AG10803 (cell line): ENCODE results near the gene DLG2.

ENCODE experiments used
- DNase-seq: peaks from one replicate; pipeline ENCODE4 v3.0.0; 2010; ENCODE audit warnings: low read depth
- H3K4me3 ChIP-seq: 2 replicates; pipeline ENCODE4 v1.5.1; 2011; ENCODE audit warnings: mild to moderate bottlenecking, low read length, control low read depth
- TF ChIP-seq, protein P1 (sequence below): conservative IDR thresholded peaks from 2 replicates; pipeline ENCODE4 v1.5.1; 2011; ENCODE audit warnings: mild to moderate bottlenecking, low read length, control low read depth, inconsistent platforms

The DLG2 gene

DNA sequence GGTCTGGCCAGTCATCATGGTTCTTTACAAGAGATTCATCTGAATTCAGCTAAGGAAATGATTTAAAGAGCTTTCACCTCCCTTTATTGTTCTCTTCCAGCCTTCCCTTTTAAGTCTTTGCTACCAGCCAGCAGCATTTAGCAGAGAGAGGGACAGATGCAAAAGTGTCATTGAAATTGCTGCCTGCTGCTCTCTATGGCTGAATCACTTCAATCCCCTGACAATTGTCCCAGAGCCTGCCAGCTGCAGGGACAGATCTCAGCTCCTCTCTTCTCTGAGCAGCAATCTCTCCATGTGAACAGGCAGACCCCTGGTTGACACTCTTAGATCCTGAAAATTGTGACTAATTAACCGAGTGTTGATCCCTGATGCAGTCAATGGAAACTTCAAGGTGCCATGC is 1524.0 kb downstream of the DLG2 start:
- TF ChIP-seq, protein P1, sequence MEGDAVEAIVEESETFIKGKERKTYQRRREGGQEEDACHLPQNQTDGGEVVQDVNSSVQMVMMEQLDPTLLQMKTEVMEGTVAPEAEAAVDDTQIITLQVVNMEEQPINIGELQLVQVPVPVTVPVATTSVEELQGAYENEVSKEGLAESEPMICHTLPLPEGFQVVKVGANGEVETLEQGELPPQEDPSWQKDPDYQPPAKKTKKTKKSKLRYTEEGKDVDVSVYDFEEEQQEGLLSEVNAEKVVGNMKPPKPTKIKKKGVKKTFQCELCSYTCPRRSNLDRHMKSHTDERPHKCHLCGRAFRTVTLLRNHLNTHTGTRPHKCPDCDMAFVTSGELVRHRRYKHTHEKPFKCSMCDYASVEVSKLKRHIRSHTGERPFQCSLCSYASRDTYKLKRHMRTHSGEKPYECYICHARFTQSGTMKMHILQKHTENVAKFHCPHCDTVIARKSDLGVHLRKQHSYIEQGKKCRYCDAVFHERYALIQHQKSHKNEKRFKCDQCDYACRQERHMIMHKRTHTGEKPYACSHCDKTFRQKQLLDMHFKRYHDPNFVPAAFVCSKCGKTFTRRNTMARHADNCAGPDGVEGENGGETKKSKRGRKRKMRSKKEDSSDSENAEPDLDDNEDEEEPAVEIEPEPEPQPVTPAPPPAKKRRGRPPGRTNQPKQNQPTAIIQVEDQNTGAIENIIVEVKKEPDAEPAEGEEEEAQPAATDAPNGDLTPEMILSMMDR, result no peak
- H3K4me3 ChIP-seq, result no peak overlapping the region
- DNase-seq, result no peak

DNA sequence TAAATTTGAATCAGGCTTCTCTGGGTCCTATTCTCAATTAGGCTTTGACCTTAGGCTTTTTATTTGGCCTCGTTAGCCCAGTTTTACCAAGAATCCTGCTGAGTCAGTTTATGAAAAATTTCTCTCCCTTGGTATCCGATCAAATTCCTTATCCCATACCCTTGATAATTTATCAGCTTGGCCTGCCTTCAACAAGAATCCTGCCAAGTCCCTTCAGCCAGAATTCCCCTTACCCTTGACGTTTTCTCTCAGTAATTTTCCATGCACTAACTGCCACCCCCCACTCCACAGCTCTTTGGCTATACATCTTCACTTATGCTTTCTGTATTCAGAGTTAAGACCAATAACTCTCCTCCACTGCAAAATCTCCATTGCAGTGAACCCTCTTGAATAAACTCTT is 1530.0 kb downstream of the DLG2 start:
- no peak for DNase-seq
- no peak overlapping the region for H3K4me3 ChIP-seq
- TF ChIP-seq, protein P1, result no peak

DNA sequence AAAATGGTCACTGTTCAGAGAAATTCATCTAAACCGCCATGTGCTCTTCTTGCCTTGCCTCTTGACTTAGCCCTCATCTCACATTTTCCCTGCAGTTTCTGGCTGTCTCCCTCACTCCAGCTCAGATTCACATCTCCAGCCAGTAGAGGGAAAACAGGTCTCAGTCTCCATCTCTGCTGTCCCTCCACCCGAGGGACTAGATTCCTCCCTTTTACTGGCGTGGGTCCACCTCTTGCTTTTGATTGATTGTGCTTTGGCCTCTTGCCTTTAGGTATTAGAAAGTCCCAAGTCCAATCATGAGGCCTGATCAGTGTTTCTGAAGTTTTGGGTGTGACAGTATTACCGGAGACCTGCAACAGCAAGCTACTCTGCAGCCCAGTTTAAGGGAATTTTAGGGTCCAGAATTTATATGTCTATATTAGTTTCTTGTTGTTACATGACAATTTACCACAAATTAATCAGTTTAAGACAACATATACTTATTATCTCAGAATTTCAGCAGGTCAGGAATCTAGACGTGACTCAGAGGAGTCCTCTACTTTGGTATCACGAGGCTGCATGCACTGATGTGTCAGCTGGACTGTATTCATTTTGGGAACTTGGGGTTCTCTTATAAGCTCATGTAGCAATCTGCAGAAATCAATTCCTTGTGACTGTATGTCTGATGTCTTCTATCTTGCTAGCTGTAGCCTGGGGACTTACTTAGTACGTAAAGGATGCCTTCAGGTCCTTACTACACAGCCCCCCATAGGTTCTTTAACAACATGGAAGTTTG is 1535.7 kb downstream of the DLG2 start:
- TF ChIP-seq, protein P1, result no peak
- DNase-seq, result no peak
- no peak overlapping the region for H3K4me3 ChIP-seq

DNA sequence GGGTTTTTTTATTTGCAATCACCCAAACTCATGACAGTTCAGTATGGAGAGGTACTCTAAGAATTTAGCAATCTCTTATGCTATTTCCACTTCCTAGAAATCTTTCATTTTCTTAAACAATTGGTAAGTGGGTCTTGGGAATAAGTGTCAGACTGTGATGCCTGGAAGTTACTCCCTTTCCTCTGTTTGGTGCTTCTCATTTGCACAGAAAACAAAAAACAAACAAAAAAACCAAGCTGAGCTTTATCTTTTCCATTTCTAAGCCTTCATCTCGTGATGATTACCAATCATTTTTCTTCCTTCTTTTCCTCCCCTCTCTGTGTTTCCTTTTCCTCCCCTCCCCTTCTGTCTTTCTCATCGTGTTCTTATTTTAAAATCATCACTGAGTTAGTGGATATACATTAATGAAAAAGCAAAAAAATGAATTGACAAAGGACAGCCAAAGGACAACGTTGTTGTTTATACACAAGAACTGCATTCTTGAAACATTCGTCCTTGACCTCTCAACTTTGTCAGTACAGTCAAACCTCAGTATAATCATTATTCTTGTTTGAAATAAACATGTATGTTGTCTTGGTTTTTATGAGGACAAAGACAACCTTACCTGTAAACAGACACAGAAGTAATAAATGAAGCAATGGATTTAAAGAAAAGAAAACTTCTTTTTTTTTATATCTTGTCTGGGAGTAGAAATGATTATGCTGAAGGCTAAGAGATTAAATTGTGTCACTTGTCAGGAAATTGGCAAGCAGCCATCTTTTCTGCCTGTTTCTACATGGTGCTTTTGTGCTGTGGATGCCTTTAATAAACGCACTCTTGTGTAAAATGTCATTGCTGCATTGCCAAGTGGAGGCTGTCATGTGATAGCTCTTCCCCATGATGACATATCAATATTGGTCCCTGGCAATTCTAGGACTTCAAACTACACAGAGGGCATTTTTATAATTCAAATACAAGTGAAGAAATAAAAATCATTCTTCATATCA is 1537.8 kb downstream of the DLG2 start:
- TF ChIP-seq, protein P1, result no peak
- no peak for DNase-seq
- H3K4me3 ChIP-seq, result no peak overlapping the region

DNA sequence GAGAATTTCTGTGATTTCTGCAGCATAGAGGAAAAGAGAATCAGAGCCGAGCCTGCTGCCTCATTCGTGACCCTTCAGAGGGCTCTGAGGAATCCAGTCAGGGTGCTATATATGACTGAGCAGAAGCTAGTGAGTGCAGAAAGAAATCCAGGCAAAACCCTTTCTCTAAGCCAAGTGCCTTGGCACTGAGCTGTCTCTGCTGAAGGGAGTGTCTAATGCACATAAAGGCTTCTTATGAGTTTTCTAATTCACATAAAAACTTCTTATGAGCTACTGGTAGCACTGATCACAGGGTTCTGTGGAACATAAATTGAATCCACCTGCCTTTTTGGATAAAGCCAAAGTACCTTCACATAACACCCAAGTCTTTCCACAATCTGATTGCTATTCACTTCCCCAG is 1555.3 kb downstream of the DLG2 start:
- H3K4me3 ChIP-seq, result no peak overlapping the region
- TF ChIP-seq, protein P1, result no peak
- DNase-seq, result no peak

DNA sequence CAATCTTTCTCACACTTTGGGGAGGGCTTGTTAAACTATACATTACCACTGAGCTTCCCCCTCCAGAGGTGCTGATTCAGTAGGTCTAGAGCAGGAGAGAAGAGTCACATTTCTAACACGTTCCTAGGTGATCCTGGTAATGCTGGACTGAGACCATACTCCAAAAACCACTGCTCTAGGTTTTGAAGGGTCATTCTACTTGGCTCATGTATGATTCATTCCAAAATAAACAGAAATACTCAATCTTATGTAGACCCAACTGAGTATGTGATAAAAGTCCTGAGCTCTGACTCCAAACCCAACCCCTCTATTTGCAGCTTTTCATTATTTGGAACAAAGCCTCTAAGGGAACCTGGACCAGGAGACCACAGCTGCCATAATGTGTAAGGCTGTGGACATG is 1558.1 kb downstream of the DLG2 start:
- DNase-seq, result no peak
- H3K4me3 ChIP-seq, result no peak overlapping the region
- TF ChIP-seq, protein P1, result no peak
